HepG2 (cell line): ENCODE results near the gene MAT2A. TPM values are rescaled to one million over a fixed set of nuclear protein-coding genes. Genes with fewer than 3 reads are reported as not detected.
A peak's percentile ranks its signal among the peaks of the same experiment; 100 is the strongest.

Source experiments
- ELF3 ChIP-seq: IDR thresholded peaks from 2 replicates; pipeline ENCODE4 v1.6.1; 2016; ENCODE audit warnings: missing genetic modification reagents, missing compliant biosample characterization
- FOXP1 ChIP-seq, 2 experiments: fragments of 450-650 bp in 1 of 2; IDR thresholded peaks; 2 replicates each; pipeline ENCODE4 v1.6.1; 2017 to 2018; ENCODE audit warnings: antibody characterized with exemption in 1 of 2
- NR2F6 ChIP-seq, 2 experiments: IDR thresholded peaks; 2 replicates each; pipeline ENCODE4 v1.6.1; 2016; ENCODE audit warnings: antibody characterized with exemption in 1 of 2, mild to moderate bottlenecking in 1 of 2
- NRL ChIP-seq: sonication (generic); formaldehyde crosslinking; IDR thresholded peaks from 2 replicates; pipeline ENCODE4 v1.5.0; 2020; ENCODE audit warnings: missing genetic modification reagents, mild to moderate bottlenecking, moderate library complexity, borderline replicate concordance
- ZFAT ChIP-seq: sonication (generic); formaldehyde crosslinking; conservative IDR thresholded peaks from 2 replicates; pipeline ENCODE4 v1.8.1; 2023; ENCODE audit warnings: missing genetic modification reagents, inconsistent platforms
- ZNF234 ChIP-seq: sonication (generic); formaldehyde crosslinking; conservative IDR thresholded peaks from 2 replicates; pipeline ENCODE4 v1.5.1; 2020; ENCODE audit warnings: mild to moderate bottlenecking, missing genetic modification reagents
- ZNF496 ChIP-seq: sonication (generic); formaldehyde crosslinking; IDR thresholded peaks from 2 replicates; pipeline ENCODE4 v1.8.1; 2023; ENCODE audit warnings: mild to moderate bottlenecking, moderate library complexity, missing genetic modification reagents; ENCODE audit not compliant: insufficient replicate concordance
- ZNF530 ChIP-seq: sonication (generic); formaldehyde crosslinking; IDR thresholded peaks from 2 replicates; pipeline ENCODE4 v1.5.0; 2020; ENCODE audit warnings: low read depth, mild to moderate bottlenecking, missing genetic modification reagents
- ZNF614 ChIP-seq: IDR thresholded peaks from 2 replicates; pipeline ENCODE4 v1.6.1; 2018; ENCODE audit warnings: missing biosample characterization, missing genetic modification reagents, inconsistent platforms, borderline replicate concordance
- ZNF839 ChIP-seq: sonication (generic); formaldehyde crosslinking; IDR thresholded peaks from 2 replicates; pipeline ENCODE4 v1.4.0; 2020; ENCODE audit warnings: missing genetic modification reagents, mild to moderate bottlenecking, borderline replicate concordance
- ZSCAN29 ChIP-seq: sonication (generic); formaldehyde crosslinking; conservative IDR thresholded peaks from 2 replicates; pipeline ENCODE4 v1.4.0; 2020; ENCODE audit warnings: mild to moderate bottlenecking, missing genetic modification reagents
- polyA plus RNA-seq, 8 experiments: library from polyadenylated mRNA; depleted of rRNA in 3 of 8; stranded (reverse) in 7 of 8; unstranded in 1 of 8; fragments of >200 nt; fragmentation: Illumina TruSeq in 4 of 8; extraction: Trizol in 4 of 8; gene quantifications; 2 replicates each; pipeline versions ENCODE4 v1.2.1 to v1.2.3, GENCODE V29; 2011 to 2016; ENCODE audit warnings: low read depth in 4 of 8, missing spikeins in 1 of 8, mixed read lengths in 1 of 8; ENCODE audit not compliant: insufficient read depth in 1 of 8
- total RNA-seq, 5 experiments: library from RNA; depleted of rRNA; stranded (reverse); fragments of >200 nt; fragmentation: Illumina TruSeq; extraction: Trizol; gene quantifications; 2 replicates each; pipeline ENCODE4 v1.2.3, GENCODE V29; 2016; ENCODE audit warnings: low read depth in 1 of 5
- TF ChIP-seq, protein P1 (sequence below): sonication (generic); formaldehyde crosslinking; IDR thresholded peaks from 2 replicates; pipeline ENCODE4 v1.4.0; 2020; ENCODE audit warnings: missing genetic modification reagents, borderline replicate concordance
- TF ChIP-seq, protein P2 (sequence below): sonication (generic); formaldehyde crosslinking; IDR thresholded peaks from 2 replicates; pipeline ENCODE4 v1.5.0; 2020; ENCODE audit warnings: missing genetic modification reagents
- TF ChIP-seq, protein P3 (sequence below): sonication (generic); formaldehyde crosslinking; IDR thresholded peaks from 2 replicates; pipeline ENCODE4 v1.4.0; 2020; ENCODE audit warnings: missing genetic modification reagents, borderline replicate concordance
- TF ChIP-seq, protein P4 (sequence below): sonication (generic); formaldehyde crosslinking; IDR thresholded peaks from 2 replicates; pipeline ENCODE4 v1.5.1; 2020; ENCODE audit warnings: missing genetic modification reagents, mild to moderate bottlenecking, borderline replicate concordance
- TF ChIP-seq, protein P5 (sequence below): sonication (generic); formaldehyde crosslinking; IDR thresholded peaks from 2 replicates; pipeline ENCODE4 v1.8.0; 2022; ENCODE audit warnings: mild to moderate bottlenecking, missing genetic modification reagents, moderate library complexity

Gene MAT2A
- total and polyA plus RNA-seq, 2 of the 13 experiments (the other 11 are each of a cell fraction or from before 2014, with no cell fraction given) = 155 to 331 TPM

DNA sequence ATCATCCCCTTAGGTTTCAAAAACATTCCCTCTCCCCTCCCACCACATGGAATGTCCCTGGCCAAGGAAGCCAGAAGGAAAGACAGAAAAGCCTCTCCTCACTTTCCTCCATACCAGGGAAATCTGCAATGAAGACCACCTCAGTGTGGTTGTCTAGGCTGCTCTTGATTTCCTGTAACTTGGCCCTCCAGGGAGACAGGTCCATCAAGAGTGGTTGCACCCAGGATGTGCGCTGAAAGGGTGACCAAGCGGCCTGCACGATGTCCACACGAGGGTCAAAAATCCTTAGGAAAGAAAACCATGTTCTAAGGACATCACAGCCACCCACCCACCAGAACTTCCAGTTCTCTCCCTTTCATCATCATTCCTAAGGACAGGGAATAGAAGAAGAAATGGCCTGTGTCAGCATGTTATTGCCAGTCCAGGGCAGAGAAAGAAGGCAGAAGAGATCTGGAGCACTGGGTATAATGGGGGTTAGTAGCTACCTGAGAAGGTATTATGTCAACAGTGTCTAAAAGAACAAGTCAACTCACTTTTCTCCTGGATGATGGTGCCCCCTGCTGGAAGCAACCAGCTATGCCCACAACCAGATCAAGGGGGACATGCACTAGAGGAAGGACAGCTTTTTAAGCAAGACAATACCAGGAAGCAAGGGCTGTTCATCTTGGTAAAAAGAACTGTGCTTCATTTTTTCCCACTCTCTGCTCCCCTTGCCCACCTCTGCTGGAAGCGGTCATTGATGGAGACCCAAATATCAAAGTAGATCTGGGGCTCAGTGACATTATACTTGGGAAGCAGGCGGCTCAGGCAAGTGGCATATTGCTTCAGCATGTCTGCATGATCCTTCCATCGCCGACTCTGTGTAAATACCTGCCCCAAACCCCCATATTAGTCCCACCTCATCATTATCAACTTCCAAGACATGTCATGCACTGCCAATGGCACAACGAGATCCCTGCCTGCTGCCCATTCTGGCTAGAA, 13.0 kb downstream of the MAT2A start (continued):
- TF ChIP-seq, protein P1, sequence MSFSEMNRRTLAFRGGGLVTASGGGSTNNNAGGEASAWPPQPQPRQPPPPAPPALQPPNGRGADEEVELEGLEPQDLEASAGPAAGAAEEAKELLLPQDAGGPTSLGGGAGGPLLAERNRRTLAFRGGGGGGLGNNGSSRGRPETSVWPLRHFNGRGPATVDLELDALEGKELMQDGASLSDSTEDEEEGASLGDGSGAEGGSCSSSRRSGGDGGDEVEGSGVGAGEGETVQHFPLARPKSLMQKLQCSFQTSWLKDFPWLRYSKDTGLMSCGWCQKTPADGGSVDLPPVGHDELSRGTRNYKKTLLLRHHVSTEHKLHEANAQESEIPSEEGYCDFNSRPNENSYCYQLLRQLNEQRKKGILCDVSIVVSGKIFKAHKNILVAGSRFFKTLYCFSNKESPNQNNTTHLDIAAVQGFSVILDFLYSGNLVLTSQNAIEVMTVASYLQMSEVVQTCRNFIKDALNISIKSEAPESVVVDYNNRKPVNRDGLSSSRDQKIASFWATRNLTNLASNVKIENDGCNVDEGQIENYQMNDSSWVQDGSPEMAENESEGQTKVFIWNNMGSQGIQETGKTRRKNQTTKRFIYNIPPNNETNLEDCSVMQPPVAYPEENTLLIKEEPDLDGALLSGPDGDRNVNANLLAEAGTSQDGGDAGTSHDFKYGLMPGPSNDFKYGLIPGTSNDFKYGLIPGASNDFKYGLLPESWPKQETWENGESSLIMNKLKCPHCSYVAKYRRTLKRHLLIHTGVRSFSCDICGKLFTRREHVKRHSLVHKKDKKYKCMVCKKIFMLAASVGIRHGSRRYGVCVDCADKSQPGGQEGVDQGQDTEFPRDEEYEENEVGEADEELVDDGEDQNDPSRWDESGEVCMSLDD (CRISPR knock-in tag) = no peak
- TF ChIP-seq, protein P2, sequence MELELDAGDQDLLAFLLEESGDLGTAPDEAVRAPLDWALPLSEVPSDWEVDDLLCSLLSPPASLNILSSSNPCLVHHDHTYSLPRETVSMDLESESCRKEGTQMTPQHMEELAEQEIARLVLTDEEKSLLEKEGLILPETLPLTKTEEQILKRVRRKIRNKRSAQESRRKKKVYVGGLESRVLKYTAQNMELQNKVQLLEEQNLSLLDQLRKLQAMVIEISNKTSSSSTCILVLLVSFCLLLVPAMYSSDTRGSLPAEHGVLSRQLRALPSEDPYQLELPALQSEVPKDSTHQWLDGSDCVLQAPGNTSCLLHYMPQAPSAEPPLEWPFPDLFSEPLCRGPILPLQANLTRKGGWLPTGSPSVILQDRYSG (CRISPR knock-in tag) = no peak
- TF ChIP-seq, protein P3, sequence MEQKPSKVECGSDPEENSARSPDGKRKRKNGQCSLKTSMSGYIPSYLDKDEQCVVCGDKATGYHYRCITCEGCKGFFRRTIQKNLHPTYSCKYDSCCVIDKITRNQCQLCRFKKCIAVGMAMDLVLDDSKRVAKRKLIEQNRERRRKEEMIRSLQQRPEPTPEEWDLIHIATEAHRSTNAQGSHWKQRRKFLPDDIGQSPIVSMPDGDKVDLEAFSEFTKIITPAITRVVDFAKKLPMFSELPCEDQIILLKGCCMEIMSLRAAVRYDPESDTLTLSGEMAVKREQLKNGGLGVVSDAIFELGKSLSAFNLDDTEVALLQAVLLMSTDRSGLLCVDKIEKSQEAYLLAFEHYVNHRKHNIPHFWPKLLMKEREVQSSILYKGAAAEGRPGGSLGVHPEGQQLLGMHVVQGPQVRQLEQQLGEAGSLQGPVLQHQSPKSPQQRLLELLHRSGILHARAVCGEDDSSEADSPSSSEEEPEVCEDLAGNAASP (CRISPR knock-in tag) = no peak
- TF ChIP-seq ELF3 (CRISPR knock-in tag) = peak; percentile 49; the same call in 1 of the 2 replicates
- TF ChIP-seq NRL (CRISPR knock-in tag) = no peak
- TF ChIP-seq, protein P4, sequence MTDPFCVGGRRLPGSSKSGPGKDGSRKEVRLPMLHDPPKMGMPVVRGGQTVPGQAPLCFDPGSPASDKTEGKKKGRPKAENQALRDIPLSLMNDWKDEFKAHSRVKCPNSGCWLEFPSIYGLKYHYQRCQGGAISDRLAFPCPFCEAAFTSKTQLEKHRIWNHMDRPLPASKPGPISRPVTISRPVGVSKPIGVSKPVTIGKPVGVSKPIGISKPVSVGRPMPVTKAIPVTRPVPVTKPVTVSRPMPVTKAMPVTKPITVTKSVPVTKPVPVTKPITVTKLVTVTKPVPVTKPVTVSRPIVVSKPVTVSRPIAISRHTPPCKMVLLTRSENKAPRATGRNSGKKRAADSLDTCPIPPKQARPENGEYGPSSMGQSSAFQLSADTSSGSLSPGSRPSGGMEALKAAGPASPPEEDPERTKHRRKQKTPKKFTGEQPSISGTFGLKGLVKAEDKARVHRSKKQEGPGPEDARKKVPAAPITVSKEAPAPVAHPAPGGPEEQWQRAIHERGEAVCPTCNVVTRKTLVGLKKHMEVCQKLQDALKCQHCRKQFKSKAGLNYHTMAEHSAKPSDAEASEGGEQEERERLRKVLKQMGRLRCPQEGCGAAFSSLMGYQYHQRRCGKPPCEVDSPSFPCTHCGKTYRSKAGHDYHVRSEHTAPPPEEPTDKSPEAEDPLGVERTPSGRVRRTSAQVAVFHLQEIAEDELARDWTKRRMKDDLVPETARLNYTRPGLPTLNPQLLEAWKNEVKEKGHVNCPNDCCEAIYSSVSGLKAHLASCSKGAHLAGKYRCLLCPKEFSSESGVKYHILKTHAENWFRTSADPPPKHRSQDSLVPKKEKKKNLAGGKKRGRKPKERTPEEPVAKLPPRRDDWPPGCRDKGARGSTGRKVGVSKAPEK = no peak
- no peak for TF ChIP-seq NR2F6 (IDR thresholded peaks at IDR 0.05)
- TF ChIP-seq NR2F6 (CRISPR knock-in tag; IDR thresholded peaks at IDR 0.05) = 0 out of 2 replicates have a peak, but pooled peaks have one; percentile 15
- TF ChIP-seq, protein P5, sequence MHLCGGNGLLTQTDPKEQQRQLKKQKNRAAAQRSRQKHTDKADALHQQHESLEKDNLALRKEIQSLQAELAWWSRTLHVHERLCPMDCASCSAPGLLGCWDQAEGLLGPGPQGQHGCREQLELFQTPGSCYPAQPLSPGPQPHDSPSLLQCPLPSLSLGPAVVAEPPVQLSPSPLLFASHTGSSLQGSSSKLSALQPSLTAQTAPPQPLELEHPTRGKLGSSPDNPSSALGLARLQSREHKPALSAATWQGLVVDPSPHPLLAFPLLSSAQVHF (CRISPR knock-in tag) = no peak
- no peak for TF ChIP-seq ZNF530 (CRISPR knock-in tag)
- TF ChIP-seq ZFAT (CRISPR knock-in tag) = no peak
- no peak for TF ChIP-seq ZSCAN29 (CRISPR knock-in tag)
- no peak for TF ChIP-seq ZNF839 (CRISPR knock-in tag)
- no peak for TF ChIP-seq ZNF614 (CRISPR knock-in tag)
- no peak for TF ChIP-seq FOXP1 (IDR thresholded peaks at IDR 0.05)
- TF ChIP-seq FOXP1 (CRISPR knock-in tag; IDR thresholded peaks at IDR 0.05) = no peak
- no peak for TF ChIP-seq ZNF496
- TF ChIP-seq ZNF234 (CRISPR knock-in tag) = no peak
